Spleen (tissue), 7 donors: ENCODE measurements around the gene NANOS3.

Experiments used
- POLR2A ChIP-seq, 3 donors: fragments of 450-650 bp; IDR thresholded peaks; one replicate each; pipeline ENCODE4 v1.5.1; 2017; ENCODE audit warnings: antibody characterized with exemption in 3 of 3, mild to moderate bottlenecking in 1 of 3
- TF ChIP-seq, protein P1 (sequence below), 11 experiments: fragments of 200-600 bp in 7 of 11; fragments of 450-650 bp in 4 of 11; sonication (generic) in 4 of 11; IDR thresholded peaks in 8 of 11; conservative IDR thresholded peaks in 3 of 11; 1 replicate in 7 of 11; 2 replicates in 4 of 11; pipeline versions ENCODE4 v1.4.0 to v1.8.0; 2016 to 2021; ENCODE audit warnings: antibody characterized with exemption in 11 of 11, inconsistent platforms in 4 of 11, mild to moderate bottlenecking in 1 of 11
- donor health status: DM: no; HTN: no; CAD: no; lungs with moderate emphysema.
- donor health status: DM: no; HTN: no; CAD: no.
- donor health status: DM: no; HTN: no; CAD: no.

DNA sequence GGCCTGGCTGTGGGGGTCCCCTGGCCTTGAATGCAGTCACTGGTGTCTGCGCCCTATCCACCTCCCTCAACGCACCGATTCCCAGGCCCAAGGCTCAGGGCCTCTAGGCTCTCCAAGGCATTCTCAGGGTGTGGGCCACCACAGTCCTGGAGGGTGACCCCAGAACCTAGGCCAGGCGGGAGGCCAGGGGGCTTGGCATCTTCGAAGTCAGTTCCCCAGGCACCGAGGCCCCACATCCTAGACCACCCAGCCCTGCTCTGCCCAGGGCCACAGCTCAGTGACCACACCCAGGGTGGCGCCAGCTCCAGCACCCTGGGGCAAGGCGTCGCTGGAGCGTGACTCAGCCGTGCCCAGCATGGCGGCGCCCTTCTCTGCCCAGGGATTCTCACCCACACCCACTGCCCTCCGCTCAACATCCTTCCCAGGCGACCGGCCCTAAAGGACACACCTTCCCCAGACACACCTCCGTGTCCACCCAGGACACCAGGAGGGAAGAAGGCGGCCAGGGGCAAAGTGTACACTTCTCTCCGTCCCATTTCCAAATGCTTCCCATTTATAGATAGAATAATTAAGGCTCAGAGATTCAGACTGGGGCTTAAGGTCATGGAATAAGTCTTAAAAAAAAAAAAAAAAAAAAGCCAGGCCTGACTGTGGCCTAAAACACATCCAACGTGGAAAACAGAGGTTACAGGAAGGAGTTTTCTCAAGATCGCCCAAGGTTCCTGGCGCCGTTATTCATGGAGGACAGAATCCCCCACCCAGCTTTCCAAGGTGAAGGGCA lies 36.4 kb upstream of the NANOS3 start:
- TF ChIP-seq, protein P1, sequence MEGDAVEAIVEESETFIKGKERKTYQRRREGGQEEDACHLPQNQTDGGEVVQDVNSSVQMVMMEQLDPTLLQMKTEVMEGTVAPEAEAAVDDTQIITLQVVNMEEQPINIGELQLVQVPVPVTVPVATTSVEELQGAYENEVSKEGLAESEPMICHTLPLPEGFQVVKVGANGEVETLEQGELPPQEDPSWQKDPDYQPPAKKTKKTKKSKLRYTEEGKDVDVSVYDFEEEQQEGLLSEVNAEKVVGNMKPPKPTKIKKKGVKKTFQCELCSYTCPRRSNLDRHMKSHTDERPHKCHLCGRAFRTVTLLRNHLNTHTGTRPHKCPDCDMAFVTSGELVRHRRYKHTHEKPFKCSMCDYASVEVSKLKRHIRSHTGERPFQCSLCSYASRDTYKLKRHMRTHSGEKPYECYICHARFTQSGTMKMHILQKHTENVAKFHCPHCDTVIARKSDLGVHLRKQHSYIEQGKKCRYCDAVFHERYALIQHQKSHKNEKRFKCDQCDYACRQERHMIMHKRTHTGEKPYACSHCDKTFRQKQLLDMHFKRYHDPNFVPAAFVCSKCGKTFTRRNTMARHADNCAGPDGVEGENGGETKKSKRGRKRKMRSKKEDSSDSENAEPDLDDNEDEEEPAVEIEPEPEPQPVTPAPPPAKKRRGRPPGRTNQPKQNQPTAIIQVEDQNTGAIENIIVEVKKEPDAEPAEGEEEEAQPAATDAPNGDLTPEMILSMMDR (IDR thresholded peaks at IDR 0.05 in 8 of 11, conservative IDR thresholded peaks at IDR 0.05 in 3 of 11): peak in 1 of 11 experiments; percentile 12
- TF ChIP-seq POLR2A (IDR thresholded peaks at IDR 0.05): peak in 1 of 3 donors; percentile 27
